Endodermal cell (in vitro differentiated cells): Measurements from ENCODE around the gene ATP8B1. TPM values are rescaled to one million over a fixed set of nuclear protein-coding genes. Genes with fewer than 3 reads are reported as not detected.

Source experiments
- DNase-seq: peaks from one replicate; pipeline ENCODE4 v3.0.0-alpha.2; 2017
- H3K27ac ChIP-seq: 2 replicates; pipeline ENCODE4 v1.5.1; 2013; ENCODE audit warnings: mild to moderate bottlenecking, low read depth, low read length, moderate library complexity
- H3K27me3 ChIP-seq: 2 replicates; pipeline ENCODE4 v1.6.1; 2013; ENCODE audit warnings: mild to moderate bottlenecking, low read length, moderate library complexity; ENCODE audit not compliant: insufficient read depth, control insufficient read depth, poor library complexity, severe bottlenecking
- H3K36me3 ChIP-seq: 2 replicates; pipeline ENCODE4 v1.7.0; 2013; ENCODE audit warnings: mild to moderate bottlenecking, low read length, moderate library complexity; ENCODE audit not compliant: control insufficient read depth, insufficient read depth
- H3K4me1 ChIP-seq: one replicate; pipeline ENCODE4 v1.7.0; 2013; ENCODE audit warnings: low read length; ENCODE audit not compliant: control insufficient read depth, insufficient read depth
- H3K4me3 ChIP-seq: 2 replicates; pipeline ENCODE4 v1.5.1; 2013; ENCODE audit warnings: mild to moderate bottlenecking, low read length, moderate library complexity
- H3K9ac ChIP-seq: 2 replicates; pipeline ENCODE4 v1.6.1; 2013; ENCODE audit warnings: mild to moderate bottlenecking, low read length, moderate library complexity; ENCODE audit not compliant: poor library complexity, severe bottlenecking; ENCODE audit errors: extremely low read depth
- H3K9me3 ChIP-seq: 2 replicates; pipeline ENCODE4 v1.6.1; 2013; ENCODE audit warnings: mild to moderate bottlenecking, low read length, moderate library complexity; ENCODE audit not compliant: control insufficient read depth
- H3K27ac Mint-ChIP-seq: 2 replicates; pipeline ENCODE4 v1.8.0; 2020; ENCODE audit warnings: mixed read lengths
- H3K27me3 Mint-ChIP-seq: 2 replicates; pipeline ENCODE4 v1.8.0; 2021; ENCODE audit warnings: mild to moderate bottlenecking, mixed read lengths; ENCODE audit not compliant: insufficient read depth
- H3K36me3 Mint-ChIP-seq: 2 replicates; pipeline ENCODE4 v1.8.0; 2020; ENCODE audit warnings: low read depth, mixed read lengths
- H3K4me1 Mint-ChIP-seq: 2 replicates; pipeline ENCODE4 v1.8.0; 2020; ENCODE audit warnings: mixed read lengths
- H3K4me3 Mint-ChIP-seq: 2 replicates; pipeline ENCODE4 v1.8.0; 2020; ENCODE audit warnings: mild to moderate bottlenecking, moderate library complexity, mixed read lengths
- H3K9me3 Mint-ChIP-seq: 2 replicates; pipeline ENCODE4 v1.8.0; 2020; ENCODE audit warnings: mild to moderate bottlenecking, mixed read lengths
- CTCF ChIP-seq: fragments of 200-600 bp; sonication (generic); conservative IDR thresholded peaks from 2 replicates; pipeline ENCODE4 v1.5.0; 2021; ENCODE audit warnings: antibody characterized with exemption, mild to moderate bottlenecking
- WGBS, 2 experiments: methylation state at CpG; one replicate each; pipeline versions ENCODE4 v1.1.5 to v1.1.7; 2013; ENCODE audit warnings: missing lambda C conversion rate in 2 of 2, mixed read lengths in 1 of 2; ENCODE audit not compliant: insufficient coverage in 1 of 2, insufficient read length in 1 of 2; 5-methylcytosine and 5-hydroxymethylcytosine counted together
- total RNA-seq, 2 donors: library from RNA; stranded (reverse); fragmentation: NEBNext Ultra II Directional in 1 of 2; extraction: Animal tissue kit (Norgen Biotek cat#: 25700) in 1 of 2; gene quantifications; 2 replicates in 1 of 2; 3 replicates in 1 of 2; pipeline ENCODE4 v1.2.1, GENCODE V29; 2021

ATP8B1 gene
- total RNA-seq, 2 donors from 2014 or later, result 1.7 to 13.5 TPM

- Mint-ChIP-seq H3K9me3 (no peaks in the 10 kb centered on the region), H3K4me1 (peaks cover 12% of the 10 kb centered on the region), H3K27me3 (no peaks in the 10 kb centered on the region), H3K4me3 (no peak overlapping the region), H3K27ac (no peak overlapping the region), H3K36me3 (peaks cover 3% of the 10 kb centered on the region)
- no peaks in the 10 kb centered on the region for H3K27me3 ChIP-seq
- DNase-seq, result no peak
- H3K4me3 ChIP-seq, result no peak overlapping the region
- no peak overlapping the region for H3K27ac ChIP-seq
- no peaks in the 10 kb centered on the region for H3K36me3 ChIP-seq
- H3K4me1 ChIP-seq, result no peaks in the 10 kb centered on the region
- no peaks in the 10 kb centered on the region for H3K9me3 ChIP-seq
- no peak overlapping the region for H3K9ac ChIP-seq
- WGBS, 2 experiments, result 91 to 97% methylated on average over 5 to 8 of the region's 8 CpGs
- TF ChIP-seq CTCF, result no peak
Observed at GRCh38 chr18:57785751-57786437, 17.2 kb downstream of the ATP8B1 start.

- H3K9me3 ChIP-seq, result no peaks in the 10 kb centered on the region
- H3K4me3 ChIP-seq, result no peak overlapping the region
- Mint-ChIP-seq H3K27me3 (no peaks in the 10 kb centered on the region), H3K27ac (no peak overlapping the region), H3K36me3 (peaks cover 4% of the 10 kb centered on the region), H3K4me3 (no peak overlapping the region), H3K9me3 (peaks cover 1% of the 10 kb centered on the region), H3K4me1 (peaks cover 19% of the 10 kb centered on the region)
- H3K9ac ChIP-seq, result no peak overlapping the region
- no peak overlapping the region for H3K27ac ChIP-seq
- DNase-seq, result no peak
- TF ChIP-seq CTCF, result no peak
- no peaks in the 10 kb centered on the region for H3K36me3 ChIP-seq
- WGBS, 2 experiments, result 93 to 96% methylated on average over 4 of the region's 4 CpGs
- H3K4me1 ChIP-seq, result no peaks in the 10 kb centered on the region
- H3K27me3 ChIP-seq, result no peaks in the 10 kb centered on the region
Observed at GRCh38 chr18:57784801-57785114, 18.4 kb downstream of the ATP8B1 start.

- no peak for DNase-seq
- no peaks in the 10 kb centered on the region for H3K27me3 ChIP-seq
- TF ChIP-seq CTCF, result no peak
- Mint-ChIP-seq H3K4me1 (peaks cover 19% of the 10 kb centered on the region), H3K9me3 (peaks cover 1% of the 10 kb centered on the region), H3K36me3 (peaks cover 4% of the 10 kb centered on the region), H3K27ac (peak overlapping the region; percentile 63), H3K27me3 (no peaks in the 10 kb centered on the region), H3K4me3 (no peak overlapping the region)
- no peak overlapping the region for H3K27ac ChIP-seq
- no peaks in the 10 kb centered on the region for H3K4me1 ChIP-seq
- no peaks in the 10 kb centered on the region for H3K9me3 ChIP-seq
- no peaks in the 10 kb centered on the region for H3K36me3 ChIP-seq
- no peak overlapping the region for H3K9ac ChIP-seq
- no peak overlapping the region for H3K4me3 ChIP-seq
- WGBS, 2 experiments, result 88 to 93% methylated on average over 13 to 16 of the region's 16 CpGs
Observed at GRCh38 chr18:57784034-57784800, 18.9 kb downstream of the ATP8B1 start.
